Neuronal stem cell (in vitro differentiated cells): ENCODE measurements around the gene CNTD1.

Experiments
- DNase-seq: peaks from one replicate; pipeline ENCODE4 v3.0.0-alpha.2; 2013; ENCODE audit warnings: low spot score
- H2AFZ ChIP-seq: one replicate; pipeline ENCODE4 v1.6.1; 2013; ENCODE audit warnings: mild to moderate bottlenecking, low read length, inconsistent platforms
- H2AK5ac ChIP-seq: 2 replicates; pipeline ENCODE4 v1.6.1; 2013; ENCODE audit warnings: low read depth, mild to moderate bottlenecking, inconsistent platforms, low read length, moderate library complexity, mixed read lengths
- H2BK120ac ChIP-seq: 2 replicates; pipeline ENCODE4 v1.6.1; 2013; ENCODE audit warnings: low read depth, mild to moderate bottlenecking, inconsistent platforms, low read length, moderate library complexity, mixed read lengths
- H2BK12ac ChIP-seq: one replicate; pipeline ENCODE4 v1.6.1; 2013; ENCODE audit warnings: low read length, inconsistent platforms
- H2BK15ac ChIP-seq: 2 replicates; pipeline ENCODE4 v1.6.1; 2013; ENCODE audit warnings: mild to moderate bottlenecking, low read length, inconsistent platforms, mixed read lengths
- H2BK5ac ChIP-seq: one replicate; pipeline ENCODE4 v1.6.1; 2013; ENCODE audit warnings: inconsistent platforms, mild to moderate bottlenecking, low read length, moderate library complexity
- H3K14ac ChIP-seq: one replicate; pipeline ENCODE4 v1.6.1; 2013; ENCODE audit warnings: low read length, inconsistent platforms
- H3K18ac ChIP-seq: 2 replicates; pipeline ENCODE4 v1.6.1; 2013; ENCODE audit warnings: low read length, inconsistent platforms
- H3K23ac ChIP-seq: 2 replicates; pipeline ENCODE4 v1.6.1; 2013; ENCODE audit warnings: low read depth, mild to moderate bottlenecking, mixed read lengths, low read length, inconsistent platforms; ENCODE audit not compliant: poor library complexity
- H3K27ac ChIP-seq: replicated peaks from 3 replicates; pipeline ENCODE4 v1.5.1; 2013; ENCODE audit warnings: low read length, inconsistent platforms
- H3K27me3 ChIP-seq, 3 experiments: 2 replicates each; pipeline ENCODE4 v1.6.1; 2013; ENCODE audit warnings: low read length in 3 of 3, mild to moderate bottlenecking in 2 of 3, inconsistent platforms in 1 of 3, low read depth in 1 of 3, mixed read lengths in 1 of 3, moderate library complexity in 1 of 3; ENCODE audit not compliant: control insufficient read depth in 3 of 3, insufficient read depth in 3 of 3
- H3K36me3 ChIP-seq, 2 donors: replicated peaks in 1 of 2; 2 replicates each; pipeline ENCODE4 v1.6.1; 2013; ENCODE audit warnings: low read length in 2 of 2; ENCODE audit not compliant: control insufficient read depth in 2 of 2, insufficient read depth in 2 of 2
- H3K4ac ChIP-seq: 2 replicates; pipeline ENCODE4 v1.6.1; 2013; ENCODE audit warnings: inconsistent platforms, mild to moderate bottlenecking, low read length, moderate library complexity
- H3K4me1 ChIP-seq, 2 donors: 1 replicate in 1 of 2; 2 replicates in 1 of 2; pipeline ENCODE4 v1.6.1; 2013; ENCODE audit warnings: low read length in 2 of 2, low read depth in 1 of 2; ENCODE audit not compliant: control insufficient read depth in 2 of 2, insufficient read depth in 1 of 2
- H3K4me2 ChIP-seq: one replicate; pipeline ENCODE4 v1.6.1; 2013; ENCODE audit warnings: mild to moderate bottlenecking, low read length, inconsistent platforms; ENCODE audit not compliant: insufficient read depth, poor library complexity, severe bottlenecking
- H3K4me3 ChIP-seq, 2 donors: 2 replicates each; pipeline ENCODE4 v1.5.1; 2013; ENCODE audit warnings: low read length in 2 of 2, mild to moderate bottlenecking in 2 of 2, inconsistent platforms in 1 of 2, moderate library complexity in 1 of 2
- H3K79me1 ChIP-seq: one replicate; pipeline ENCODE4 v1.6.1; 2013; ENCODE audit warnings: low read depth, mild to moderate bottlenecking, inconsistent platforms, low read length, moderate library complexity
- H3K9ac ChIP-seq: one replicate; pipeline ENCODE4 v1.6.1; 2013; ENCODE audit warnings: mild to moderate bottlenecking, low read depth, low read length, inconsistent platforms; ENCODE audit not compliant: poor library complexity
- H3K9me3 ChIP-seq, 2 donors: replicated peaks in 1 of 2; 2 replicates each; pipeline versions ENCODE3 to v1.6.1; 2013; ENCODE audit warnings: low read length in 2 of 2, mild to moderate bottlenecking in 2 of 2, inconsistent platforms in 1 of 2, low read depth in 1 of 2, mixed read lengths in 1 of 2, moderate library complexity in 1 of 2; ENCODE audit not compliant: control insufficient read depth in 2 of 2, insufficient read depth in 1 of 2
- H4K8ac ChIP-seq: one replicate; pipeline ENCODE4 v1.6.1; 2013; ENCODE audit warnings: low read depth, mild to moderate bottlenecking, inconsistent platforms, low read length, moderate library complexity
- H4K91ac ChIP-seq: one replicate; pipeline ENCODE4 v1.6.1; 2013; ENCODE audit warnings: low read length, low read depth, mild to moderate bottlenecking, inconsistent platforms; ENCODE audit not compliant: poor library complexity
- WGBS, 2 donors: extraction: QIAGEN DNeasy Blood & Tissue Kit; methylation state at CpG; one replicate each; pipeline ENCODE4 v1.1.7; 2013; ENCODE audit warnings: missing lambda C conversion rate in 2 of 2, mixed read lengths in 1 of 2; ENCODE audit not compliant: insufficient read length in 2 of 2, insufficient replicate concordance in 1 of 2; ENCODE audit errors: extremely low coverage in 2 of 2; 5-methylcytosine and 5-hydroxymethylcytosine counted together

CNTD1 gene

DNA sequence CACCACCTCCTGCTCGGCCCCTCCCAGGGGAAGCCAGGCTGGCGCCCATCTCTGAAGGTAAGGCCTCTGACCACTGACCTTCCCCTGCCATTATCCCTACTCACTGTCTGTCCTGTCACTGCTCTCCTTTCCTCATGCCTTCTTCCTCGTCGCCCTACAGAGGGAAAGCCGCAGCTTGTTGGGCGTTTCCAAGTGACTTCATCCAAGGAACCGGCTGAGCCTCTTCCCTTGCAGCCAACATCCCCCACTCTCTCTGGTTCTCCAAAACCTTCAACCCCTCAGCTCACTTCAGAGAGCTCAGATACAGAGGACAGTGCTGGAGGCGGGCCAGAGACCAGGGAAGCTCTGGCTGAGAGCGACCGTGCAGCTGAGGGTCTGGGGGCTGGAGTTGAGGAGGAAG is 3.2 kb upstream of the CNTD1 start:
- Histone ChIP-seq H3K23ac (no peak overlapping the region), H3K36me3 (peaks cover 4 to 25% of the 10 kb centered on the region in 2 donors), H3K9ac (no peak overlapping the region), H2BK12ac (no peak overlapping the region), H3K14ac (no peak overlapping the region), H2BK120ac (no peak overlapping the region), H3K27ac (no peak overlapping the region), H3K79me1 (no peaks in the 10 kb centered on the region), H3K18ac (no peak overlapping the region), H3K4me2 (no peak overlapping the region), H2BK15ac (no peak overlapping the region), H4K91ac (no peak overlapping the region), H3K4me3 (no peak overlapping the region), H3K4me1 (peaks cover 6 to 9% of the 10 kb centered on the region in 2 donors), H2BK5ac (no peak overlapping the region), H3K9me3 (peaks cover 0 to 4% of the 10 kb centered on the region in 2 donors), H4K8ac (no peak overlapping the region), H2AK5ac (no peak overlapping the region), H2AFZ (no peak overlapping the region), H3K27me3 (peaks cover 0 to 2% (median 0%) of the 10 kb centered on the region in 3 experiments), H3K4ac (no peak overlapping the region)
- no peak for DNase-seq
- WGBS, 2 donors, result no CpG with 5 or more reads among the region's 10 CpGs

DNA sequence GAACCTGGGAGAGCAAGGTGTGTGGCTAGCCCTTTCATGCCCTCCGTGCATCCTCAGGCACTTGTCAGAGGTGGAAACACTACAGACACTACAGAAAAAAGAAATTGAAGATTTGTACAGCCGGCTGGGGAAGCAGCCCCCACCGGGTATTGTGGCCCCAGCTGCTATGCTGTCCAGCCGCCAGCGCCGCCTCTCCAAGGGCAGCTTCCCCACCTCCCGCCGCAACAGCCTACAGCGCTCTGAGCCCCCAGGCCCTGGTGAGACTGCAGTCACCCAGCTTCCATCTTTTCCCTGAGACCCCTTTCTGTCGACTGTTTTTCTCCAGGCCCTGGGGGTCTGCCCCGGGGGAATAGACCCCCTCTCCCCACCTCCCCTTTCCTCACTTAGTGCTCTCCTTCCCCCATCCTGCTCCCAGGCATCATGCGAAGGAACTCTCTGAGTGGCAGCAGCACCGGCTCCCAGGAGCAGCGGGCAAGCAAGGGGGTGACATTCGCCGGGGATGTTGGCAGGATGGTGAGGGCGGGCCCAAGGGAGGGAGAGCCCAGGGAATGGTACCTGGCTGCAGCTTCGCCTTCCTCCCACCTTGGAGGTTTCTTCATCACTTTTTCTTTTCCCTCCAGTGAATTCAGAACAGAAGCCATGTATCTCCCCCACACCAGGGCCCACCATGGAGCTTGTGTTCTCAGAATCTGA is 2.4 kb upstream of the CNTD1 start:
- Histone ChIP-seq H3K36me3 (peaks cover 4 to 25% of the 10 kb centered on the region in 2 donors), H3K23ac (no peak overlapping the region), H2AFZ (no peak overlapping the region), H3K4me1 (peaks cover 6 to 9% of the 10 kb centered on the region in 2 donors), H4K8ac (no peak overlapping the region), H3K27me3 (peaks cover 0 to 2% (median 0%) of the 10 kb centered on the region in 3 experiments), H3K4ac (no peak overlapping the region), H2BK12ac (no peak overlapping the region), H4K91ac (no peak overlapping the region), H2BK15ac (no peak overlapping the region), H3K4me2 (no peak overlapping the region), H3K18ac (no peak overlapping the region), H3K27ac (no peak overlapping the region), H3K9me3 (peaks cover 0 to 4% of the 10 kb centered on the region in 2 donors), H3K4me3 (no peak overlapping the region), H2AK5ac (no peak overlapping the region), H2BK120ac (no peak overlapping the region), H3K79me1 (no peaks in the 10 kb centered on the region), H3K9ac (no peak overlapping the region), H3K14ac (no peak overlapping the region), H2BK5ac (no peak overlapping the region)
- no CpG with 5 or more reads among the region's 18 CpGs for WGBS, 2 donors
- no peak for DNase-seq

DNA sequence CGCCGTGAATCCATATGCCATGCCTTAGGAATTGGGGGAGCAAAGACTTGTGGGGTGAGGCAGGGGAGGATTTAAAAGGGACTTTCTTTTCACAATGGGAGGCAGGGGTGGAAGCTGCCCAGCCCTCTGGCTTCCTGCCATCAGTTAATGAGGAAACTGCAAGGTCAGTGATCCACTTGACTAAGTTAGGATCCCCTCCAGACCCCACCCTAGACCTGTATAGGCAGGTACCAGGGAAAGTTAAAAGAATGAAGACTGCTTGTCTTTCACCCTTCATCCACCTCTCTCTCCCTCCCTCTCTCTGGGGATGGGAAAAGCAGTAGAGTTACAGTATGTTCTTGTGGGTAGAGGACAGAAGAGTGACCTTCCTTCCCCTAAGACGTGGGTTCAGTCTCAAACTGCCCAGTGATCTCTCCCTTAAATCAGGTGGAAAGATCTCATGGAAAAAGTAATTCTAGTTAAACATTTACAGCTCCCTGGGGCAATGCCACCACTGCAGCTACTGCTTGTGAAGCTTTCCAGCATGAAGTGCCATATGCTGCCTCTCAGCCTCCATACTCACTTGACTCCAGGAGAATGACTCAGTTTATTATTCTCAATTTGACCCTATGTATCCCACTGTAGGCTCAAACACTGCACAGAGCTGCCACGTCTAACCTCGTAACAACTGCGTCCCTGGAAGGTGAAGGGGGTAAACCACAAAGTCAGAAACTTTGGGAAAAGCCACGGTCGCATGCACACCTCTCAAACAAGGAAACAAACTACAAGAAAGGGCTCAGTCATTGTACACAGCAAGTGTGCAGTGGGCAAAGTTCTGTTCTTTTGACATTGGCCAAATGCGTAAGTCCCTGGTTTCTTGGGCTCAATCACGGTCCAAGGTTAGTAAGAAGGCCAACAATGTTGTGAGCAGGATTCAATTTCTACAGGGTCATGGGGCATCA is 1.3 kb upstream of the CNTD1 start:
- peaks cover 0 to 4% of the 10 kb centered on the region in 2 donors for H3K9me3 ChIP-seq
- H2AFZ ChIP-seq, result no peak overlapping the region
- peaks cover 0 to 2% (median 0%) of the 10 kb centered on the region in 3 experiments for H3K27me3 ChIP-seq
- DNase-seq, result no peak
- H3K36me3 ChIP-seq, result peaks cover 4 to 25% of the 10 kb centered on the region in 2 donors
- H3K27ac ChIP-seq, result no peak overlapping the region
- H4K8ac ChIP-seq, result no peak overlapping the region
- WGBS, 2 donors, result no CpG with 5 or more reads among the region's 10 CpGs
- H2BK12ac ChIP-seq, result no peak overlapping the region
- H3K23ac ChIP-seq, result no peak overlapping the region
- H3K4me2 ChIP-seq, result peak overlapping the region; percentile 58
- H3K4me3 ChIP-seq, result peak overlapping the region; percentile 66 to 97
- no peak overlapping the region for H4K91ac ChIP-seq
- no peak overlapping the region for H2BK15ac ChIP-seq
- H3K9ac ChIP-seq, result no peak overlapping the region
- no peak overlapping the region for H2AK5ac ChIP-seq
- no peak overlapping the region for H2BK5ac ChIP-seq
- H3K14ac ChIP-seq, result no peak overlapping the region
- no peak overlapping the region for H2BK120ac ChIP-seq
- no peak overlapping the region for H3K4ac ChIP-seq
- no peak overlapping the region for H3K18ac ChIP-seq
- H3K4me1 ChIP-seq, result peaks cover 6 to 9% of the 10 kb centered on the region in 2 donors
- H3K79me1 ChIP-seq, result no peaks in the 10 kb centered on the region

DNA sequence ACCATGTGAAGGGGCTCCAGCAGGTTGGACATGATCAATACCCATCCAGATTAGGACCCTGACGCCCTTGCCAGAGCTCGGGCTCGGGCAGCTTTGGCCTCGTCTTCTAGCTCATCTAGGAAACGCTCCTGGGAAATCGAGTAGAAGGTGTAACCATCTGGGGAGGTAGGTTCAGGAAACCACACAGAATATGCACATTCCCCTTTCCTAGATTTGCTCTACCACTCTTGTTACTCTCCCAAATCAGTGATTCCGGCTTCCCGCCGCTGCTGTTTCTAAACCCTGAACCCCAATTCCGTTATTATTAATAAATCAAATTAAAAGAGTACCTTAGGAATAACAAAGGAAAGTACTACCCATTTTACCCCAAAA is 664 bp upstream of the CNTD1 start:
- no peak overlapping the region for H4K8ac ChIP-seq
- no peak overlapping the region for H2BK120ac ChIP-seq
- WGBS, 2 donors, result no CpG with 5 or more reads among the region's 10 CpGs
- H2AK5ac ChIP-seq, result no peak overlapping the region
- no peak overlapping the region for H3K27ac ChIP-seq
- peaks cover 4 to 25% of the 10 kb centered on the region in 2 donors for H3K36me3 ChIP-seq
- no peak for DNase-seq
- H3K27me3 ChIP-seq, result peaks cover 0 to 2% (median 0%) of the 10 kb centered on the region in 3 experiments
- H3K79me1 ChIP-seq, result no peaks in the 10 kb centered on the region
- H4K91ac ChIP-seq, result no peak overlapping the region
- H2BK15ac ChIP-seq, result no peak overlapping the region
- H3K4me2 ChIP-seq, result peak overlapping the region; percentile 58
- peaks cover 0 to 4% of the 10 kb centered on the region in 2 donors for H3K9me3 ChIP-seq
- H2BK12ac ChIP-seq, result no peak overlapping the region
- no peak overlapping the region for H2BK5ac ChIP-seq
- H3K18ac ChIP-seq, result no peak overlapping the region
- peak overlapping the region; percentile 66 to 97 for H3K4me3 ChIP-seq
- peaks cover 9% of the 10 kb centered on the region in 2 donors for H3K4me1 ChIP-seq
- peak overlapping the region; percentile 80 for H2AFZ ChIP-seq
- no peak overlapping the region for H3K4ac ChIP-seq
- H3K23ac ChIP-seq, result no peak overlapping the region
- no peak overlapping the region for H3K14ac ChIP-seq
- peak overlapping the region; percentile 87 for H3K9ac ChIP-seq
